Activated naive CD4-positive, alpha-beta T cell treated with anti-CD3 and anti-CD28 coated beads, Interleukin-2, amount 10 ng/mL, durations not matched to agents 7 days and 5 days (primary cell): ENCODE data around the gene CDK8.
"Not testable (repeated sequence)": the region's sequence is repeated elsewhere in the genome, so short reads cannot be mapped to it uniquely, and the experiment has no call there.

ENCODE experiments used
- CTCF ChIA-PET: fragments of 350-600 bp; sonication (Branson Sonifier 250); formaldehyde crosslinking; loops from one replicate; lab custom pipeline; 2021; ENCODE audit warnings: antibody characterized with exemption; lab: Charles Lee
- DNase-seq: peaks from one replicate; pipeline ENCODE4 v3.0.0-alpha.2; 2020
- H3K27ac Mint-ChIP-seq: one replicate; pipeline ENCODE4 v1.8.0; 2021; ENCODE audit warnings: mild to moderate bottlenecking, moderate library complexity, mixed read lengths
- H3K27me3 Mint-ChIP-seq: one replicate; pipeline ENCODE4 v1.8.0; 2021; ENCODE audit warnings: mild to moderate bottlenecking, mixed read lengths
- H3K36me3 Mint-ChIP-seq: one replicate; pipeline ENCODE4 v1.8.0; 2021; ENCODE audit warnings: mixed read lengths
- H3K4me1 Mint-ChIP-seq: one replicate; pipeline ENCODE4 v1.8.0; 2021; ENCODE audit warnings: mixed read lengths
- H3K4me3 Mint-ChIP-seq: one replicate; pipeline ENCODE4 v1.8.0; 2021; ENCODE audit warnings: mild to moderate bottlenecking, moderate library complexity, mixed read lengths
- H3K9me3 Mint-ChIP-seq: one replicate; pipeline ENCODE4 v1.8.0; 2021; ENCODE audit warnings: mixed read lengths

Gene CDK8

DNA sequence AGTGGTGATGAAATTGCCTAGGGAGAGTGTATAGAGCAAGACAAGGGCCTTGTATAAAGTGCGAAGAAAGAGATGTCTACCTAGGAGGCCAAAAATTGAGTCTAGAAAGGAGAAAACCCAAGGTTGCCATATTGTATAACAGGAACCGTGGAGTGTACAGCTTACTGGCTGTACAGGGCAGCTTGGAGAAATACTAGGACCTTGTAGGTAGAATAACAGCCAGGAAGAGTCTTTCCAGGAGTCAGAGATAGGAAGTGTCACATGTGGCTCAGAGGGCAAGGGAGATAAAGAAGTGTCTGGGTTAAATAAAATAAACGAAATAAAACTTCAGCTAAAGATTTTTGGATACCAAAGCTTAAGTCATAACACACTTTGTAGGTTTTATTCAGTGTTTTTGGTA, 12.4 kb downstream of the CDK8 start:
- Mint-ChIP-seq H3K4me1 (no peaks in the 10 kb centered on the region), H3K36me3 (no peaks in the 10 kb centered on the region), H3K27me3 (no peaks in the 10 kb centered on the region), H3K27ac (no peak overlapping the region), H3K4me3 (no peak overlapping the region), H3K9me3 (no peaks in the 10 kb centered on the region)
- CTCF ChIA-PET = interaction anchor here (1.9 kb wide), 1 partner anchor 82 kb away, joined by 4 read pairs; no protein-coding TSS in a partner anchor
- no peak for DNase-seq

DNA sequence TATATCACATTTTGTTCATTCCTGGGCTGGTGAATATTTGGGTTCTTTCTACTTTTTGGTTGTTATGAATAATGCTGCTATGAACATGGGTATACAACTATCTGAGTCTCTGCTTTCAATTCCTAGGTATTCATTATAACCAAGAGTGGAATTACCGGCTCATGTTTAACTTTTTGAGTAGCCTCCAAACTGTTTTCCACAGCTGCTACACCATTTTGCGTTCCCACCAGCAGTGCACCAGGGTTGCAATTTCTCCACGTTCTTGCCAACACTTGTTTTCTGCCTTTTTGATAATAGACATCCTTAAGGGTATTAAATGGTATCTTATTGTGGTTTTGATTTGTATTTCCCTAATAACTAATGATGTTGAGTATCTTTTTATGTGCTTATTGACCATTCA, 16.8 kb downstream of the CDK8 start:
- Mint-ChIP-seq H3K27me3 (no peaks in the 10 kb centered on the region), H3K9me3 (no peaks in the 10 kb centered on the region), H3K27ac (no peak overlapping the region), H3K4me1 (no peaks in the 10 kb centered on the region), H3K4me3 (no peak overlapping the region), H3K36me3 (no peaks in the 10 kb centered on the region)
- CTCF ChIA-PET = no interaction called here
- DNase-seq = no peak

DNA sequence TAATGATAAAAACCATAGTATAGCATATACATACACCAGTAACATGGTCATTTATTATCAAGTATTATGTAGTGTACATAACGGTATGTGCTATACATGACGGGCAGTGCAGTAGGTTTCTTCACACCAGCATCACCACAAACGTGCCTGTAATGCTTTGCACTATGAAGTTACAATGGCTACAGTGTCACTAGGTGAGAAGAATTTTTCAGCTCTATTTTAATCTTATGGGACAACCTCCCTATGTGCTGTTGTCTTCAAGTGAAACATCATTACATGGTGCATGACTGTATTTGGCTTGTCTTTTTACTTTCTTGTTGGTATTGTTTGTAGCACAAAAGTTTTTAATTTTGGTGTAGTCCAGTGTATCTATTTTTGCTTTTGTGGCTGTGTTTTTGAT, 18.7 kb downstream of the CDK8 start:
- H3K4me1 Mint-ChIP-seq = no peaks in the 10 kb centered on the region
- no peaks in the 10 kb centered on the region for H3K27me3 Mint-ChIP-seq
- DNase-seq = no peak
- no peaks in the 10 kb centered on the region for H3K9me3 Mint-ChIP-seq
- CTCF ChIA-PET = no interaction called here
- H3K4me3 Mint-ChIP-seq = no peak overlapping the region
- H3K36me3 Mint-ChIP-seq = no peaks in the 10 kb centered on the region
- H3K27ac Mint-ChIP-seq = no peak overlapping the region

DNA sequence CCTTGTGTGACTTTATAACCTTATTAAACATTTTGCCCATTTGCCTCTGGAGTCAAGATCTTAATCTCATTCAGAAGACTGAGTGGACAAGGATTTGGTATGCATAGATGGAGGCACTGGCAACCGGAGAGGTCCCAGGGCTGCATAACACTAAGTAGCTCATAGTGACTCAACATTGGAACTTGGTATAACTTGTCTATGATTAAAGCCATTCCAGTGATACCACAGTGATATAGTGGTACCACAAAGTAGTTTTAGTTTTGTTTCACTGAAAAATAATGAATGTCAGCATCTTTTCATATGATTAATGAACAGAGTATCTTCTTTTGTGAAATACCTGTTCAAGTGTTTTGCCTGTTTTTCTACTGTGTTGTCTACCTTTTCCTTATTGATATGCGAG, 26.4 kb downstream of the CDK8 start:
- no peak overlapping the region for H3K4me3 Mint-ChIP-seq
- H3K4me1 Mint-ChIP-seq = no peaks in the 10 kb centered on the region
- no peaks in the 10 kb centered on the region for H3K27me3 Mint-ChIP-seq
- DNase-seq = no peak
- H3K36me3 Mint-ChIP-seq = peaks cover 11% of the 10 kb centered on the region
- H3K9me3 Mint-ChIP-seq = peaks cover 5% of the 10 kb centered on the region
- no peak overlapping the region for H3K27ac Mint-ChIP-seq
- CTCF ChIA-PET = no interaction called here

DNA sequence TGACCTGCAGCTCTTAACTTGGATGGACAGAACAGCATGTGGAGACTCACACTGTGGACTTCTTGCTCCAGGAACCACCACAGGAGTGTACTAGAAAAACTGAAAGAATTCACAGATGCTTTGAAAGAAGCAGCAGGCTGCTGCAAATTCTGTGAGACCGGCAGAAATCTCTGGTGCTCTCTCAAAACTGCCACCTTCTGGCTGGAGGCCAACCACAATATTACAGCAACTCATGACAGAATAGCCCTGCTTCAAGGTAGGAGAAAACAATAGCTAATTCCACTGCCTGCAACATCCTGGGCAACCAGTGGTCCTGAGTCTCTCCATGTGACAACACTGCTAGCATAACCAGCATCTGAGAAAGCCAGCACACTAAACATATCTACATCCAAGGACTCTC, 26.9 kb downstream of the CDK8 start:
- CTCF ChIA-PET = no interaction called here
- Mint-ChIP-seq H3K4me1 (no peaks in the 10 kb centered on the region), H3K36me3 (peaks cover 11% of the 10 kb centered on the region), H3K9me3 (peaks cover 5% of the 10 kb centered on the region), H3K4me3 (no peak overlapping the region), H3K27me3 (no peaks in the 10 kb centered on the region), H3K27ac (no peak overlapping the region)
- no peak for DNase-seq

DNA sequence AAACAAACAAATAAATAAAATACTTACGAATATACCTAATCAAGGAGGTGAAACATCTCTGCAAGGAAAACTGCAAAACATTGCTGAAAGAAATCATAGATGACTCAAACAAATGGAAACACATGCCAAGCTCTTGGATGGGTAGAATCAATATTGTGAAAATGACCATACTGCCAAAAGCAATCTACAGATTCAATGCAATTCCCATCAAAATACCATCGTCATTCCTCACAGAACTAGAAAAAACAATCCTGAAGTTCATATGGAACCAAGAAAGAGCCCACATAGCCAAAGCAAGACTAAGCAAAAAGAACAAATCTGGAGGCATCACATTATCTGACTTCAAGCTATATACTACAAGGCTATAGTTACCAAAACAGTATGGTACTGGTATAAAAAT, 32.0 kb downstream of the CDK8 start:
- H3K27ac Mint-ChIP-seq, H3K4me1 Mint-ChIP-seq, H3K4me3 Mint-ChIP-seq: not testable (repeated sequence)

DNA sequence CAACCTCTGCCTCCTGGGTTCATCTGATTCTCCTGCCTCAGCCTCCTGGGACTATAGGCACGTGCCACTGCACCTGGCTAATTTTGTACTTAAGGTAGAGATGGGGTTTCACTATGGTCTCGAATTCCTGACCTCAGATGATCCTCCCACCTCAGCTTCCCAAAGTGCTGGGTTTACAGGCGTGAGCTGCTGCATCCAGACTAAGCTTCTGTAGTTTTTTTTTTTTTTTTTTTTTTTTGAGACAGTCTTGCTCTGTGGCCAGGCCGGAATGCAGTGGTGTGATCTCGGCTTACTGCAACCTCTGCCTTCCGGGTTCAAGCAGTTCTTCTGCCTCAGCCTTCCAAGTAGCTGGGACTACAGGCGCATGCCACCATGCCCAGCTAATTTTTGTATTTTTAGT, 34.9 kb downstream of the CDK8 start:
- DNase-seq, CTCF ChIA-PET, H3K4me3 Mint-ChIP-seq: not testable (repeated sequence)

More for the DNA sequence above, 32.0 kb downstream of the CDK8 start:
- H3K36me3 Mint-ChIP-seq, DNase-seq, H3K27me3 Mint-ChIP-seq, CTCF ChIA-PET, H3K9me3 Mint-ChIP-seq: not testable (repeated sequence)

DNA sequence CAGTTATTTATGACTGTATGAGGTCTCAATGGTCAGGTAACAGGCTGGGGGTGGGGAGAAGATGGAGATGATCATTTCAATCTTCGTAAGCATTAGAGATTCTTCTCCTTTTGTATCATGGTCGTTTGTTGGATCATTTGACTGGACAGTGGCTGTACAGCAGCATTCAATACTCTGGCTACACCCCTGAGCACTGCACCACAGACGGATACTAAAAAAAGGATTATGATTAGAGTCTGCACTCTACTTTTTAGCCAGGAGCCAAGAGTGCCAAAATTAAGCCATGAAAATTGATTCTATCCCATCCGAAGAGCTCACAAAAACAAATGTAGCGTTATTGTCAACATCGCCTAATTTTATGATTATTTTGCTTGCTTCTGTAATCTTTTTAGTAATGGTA, 41.9 kb downstream of the CDK8 start:
- H3K4me3 Mint-ChIP-seq = no peak overlapping the region
- H3K27me3 Mint-ChIP-seq = no peaks in the 10 kb centered on the region
- DNase-seq = no peak
- no peaks in the 10 kb centered on the region for H3K9me3 Mint-ChIP-seq
- no peak overlapping the region for H3K27ac Mint-ChIP-seq
- CTCF ChIA-PET = no interaction called here
- H3K4me1 Mint-ChIP-seq = no peaks in the 10 kb centered on the region
- no peaks in the 10 kb centered on the region for H3K36me3 Mint-ChIP-seq

More for the DNA sequence above, 34.9 kb downstream of the CDK8 start:
- H3K27me3 Mint-ChIP-seq, H3K4me1 Mint-ChIP-seq, H3K36me3 Mint-ChIP-seq, H3K27ac Mint-ChIP-seq, H3K9me3 Mint-ChIP-seq: not testable (repeated sequence)

DNA sequence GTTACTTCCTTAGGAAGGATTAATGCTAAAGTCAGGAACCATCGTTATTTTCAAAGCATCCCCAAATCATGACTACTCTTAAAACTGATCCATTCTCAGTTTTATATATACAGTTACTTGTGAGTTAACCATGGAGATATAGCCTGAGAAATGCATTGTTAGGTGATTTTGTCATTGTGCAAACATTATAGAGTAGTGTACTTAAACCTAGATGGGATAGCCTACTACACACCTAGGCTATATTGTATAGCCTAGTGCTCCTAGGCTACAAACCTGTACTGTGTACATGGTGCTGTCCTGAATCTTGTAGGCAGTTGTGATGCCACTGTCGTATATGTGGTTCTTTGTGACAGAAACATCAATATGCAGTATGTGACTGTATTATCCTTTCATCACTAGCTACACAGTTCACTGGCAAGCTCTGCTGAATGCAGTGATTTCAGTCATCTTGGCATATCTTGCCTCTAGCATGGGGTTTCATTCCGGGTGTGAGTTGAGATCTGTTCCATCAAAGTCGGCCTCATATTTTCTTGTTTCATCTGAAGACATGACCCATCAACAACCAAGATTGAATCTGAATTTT, 45.3 kb downstream of the CDK8 start:
- no peaks in the 10 kb centered on the region for H3K4me1 Mint-ChIP-seq
- no peak for DNase-seq
- CTCF ChIA-PET = no interaction called here

DNA sequence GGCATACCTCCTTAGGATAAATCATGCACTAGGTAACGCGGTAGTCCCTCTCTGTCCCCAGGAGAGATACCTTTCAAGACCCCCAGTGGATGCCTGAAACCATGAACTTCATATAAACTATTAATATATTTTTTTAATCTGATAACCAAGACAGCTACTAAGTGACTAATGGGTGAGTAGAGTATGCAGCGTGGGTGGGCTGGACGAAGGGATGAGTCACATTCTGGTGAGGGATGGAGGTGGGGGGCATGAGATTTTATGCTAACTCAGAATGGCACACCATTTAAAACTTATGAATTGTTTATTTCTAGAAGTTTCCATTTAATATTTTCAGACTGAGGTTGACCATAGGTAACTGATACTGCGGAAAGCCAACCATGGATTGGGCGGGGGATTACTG, 46.2 kb downstream of the CDK8 start:
- peaks cover 3% of the 10 kb centered on the region for H3K4me1 Mint-ChIP-seq
- CTCF ChIA-PET = no interaction called here

More for the DNA sequence above, 45.3 kb downstream of the CDK8 start:
- H3K36me3 Mint-ChIP-seq = no peaks in the 10 kb centered on the region
- H3K27me3 Mint-ChIP-seq = no peaks in the 10 kb centered on the region
- no peaks in the 10 kb centered on the region for H3K9me3 Mint-ChIP-seq
- no peak overlapping the region for H3K27ac Mint-ChIP-seq
- no peak overlapping the region for H3K4me3 Mint-ChIP-seq

DNA sequence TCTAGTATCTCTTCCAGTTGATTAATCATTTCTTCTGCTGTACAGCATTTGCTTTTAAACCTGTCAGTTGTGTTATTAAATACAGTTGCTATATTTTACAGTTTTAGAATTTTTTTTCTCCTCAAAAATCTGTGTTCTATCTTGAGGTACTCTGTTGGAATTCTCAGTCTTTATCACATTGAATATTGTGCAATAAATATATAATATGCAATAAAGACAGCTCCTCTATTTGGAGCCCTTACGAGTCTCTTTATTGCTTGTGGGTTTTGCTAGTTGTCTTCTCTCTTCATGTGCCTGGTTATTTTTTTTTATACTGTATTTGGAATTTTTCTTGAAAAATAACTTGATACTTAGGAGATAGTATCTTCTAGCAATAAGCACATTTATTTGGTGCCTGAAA, 51.7 kb downstream of the CDK8 start:
- peaks cover 6% of the 10 kb centered on the region for H3K4me1 Mint-ChIP-seq

More for the DNA sequence above, 46.2 kb downstream of the CDK8 start:
- no peak overlapping the region for H3K27ac Mint-ChIP-seq
- H3K27me3 Mint-ChIP-seq = no peaks in the 10 kb centered on the region
- no peak overlapping the region for H3K4me3 Mint-ChIP-seq
- no peaks in the 10 kb centered on the region for H3K9me3 Mint-ChIP-seq
- H3K36me3 Mint-ChIP-seq = no peaks in the 10 kb centered on the region
- DNase-seq = no peak

DNA sequence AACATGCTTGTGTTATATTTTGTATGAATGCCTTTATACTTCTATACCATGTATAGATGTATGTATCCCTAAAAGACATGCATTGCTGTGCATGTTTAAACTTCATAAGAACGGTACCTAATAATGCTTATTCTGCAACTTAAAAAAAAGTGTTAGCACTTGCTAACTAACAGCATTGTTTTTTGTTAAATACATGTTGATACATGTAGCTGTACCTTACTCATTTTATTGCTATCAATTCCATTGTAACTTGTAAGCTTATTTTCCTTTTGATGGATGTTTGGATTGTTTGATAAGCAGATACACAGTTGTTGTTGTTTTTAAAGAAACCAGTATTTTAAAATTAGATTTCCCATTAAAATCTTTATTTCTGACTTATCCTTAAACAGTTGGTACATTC, 53.8 kb downstream of the CDK8 start:
- no peak for DNase-seq
- peaks cover 8% of the 10 kb centered on the region for H3K9me3 Mint-ChIP-seq
- no peak overlapping the region for H3K27ac Mint-ChIP-seq
- H3K4me3 Mint-ChIP-seq = no peak overlapping the region
- CTCF ChIA-PET = no interaction called here
- peaks cover 6% of the 10 kb centered on the region for H3K36me3 Mint-ChIP-seq
- H3K27me3 Mint-ChIP-seq = no peaks in the 10 kb centered on the region
- peaks cover 6% of the 10 kb centered on the region for H3K4me1 Mint-ChIP-seq

More for the DNA sequence above, 51.7 kb downstream of the CDK8 start:
- peaks cover 3% of the 10 kb centered on the region for H3K36me3 Mint-ChIP-seq
- CTCF ChIA-PET = no interaction called here
- no peak overlapping the region for H3K27ac Mint-ChIP-seq
- no peak overlapping the region for H3K4me3 Mint-ChIP-seq
- DNase-seq = no peak
- H3K27me3 Mint-ChIP-seq = no peaks in the 10 kb centered on the region
- H3K9me3 Mint-ChIP-seq = peaks cover 4% of the 10 kb centered on the region

DNA sequence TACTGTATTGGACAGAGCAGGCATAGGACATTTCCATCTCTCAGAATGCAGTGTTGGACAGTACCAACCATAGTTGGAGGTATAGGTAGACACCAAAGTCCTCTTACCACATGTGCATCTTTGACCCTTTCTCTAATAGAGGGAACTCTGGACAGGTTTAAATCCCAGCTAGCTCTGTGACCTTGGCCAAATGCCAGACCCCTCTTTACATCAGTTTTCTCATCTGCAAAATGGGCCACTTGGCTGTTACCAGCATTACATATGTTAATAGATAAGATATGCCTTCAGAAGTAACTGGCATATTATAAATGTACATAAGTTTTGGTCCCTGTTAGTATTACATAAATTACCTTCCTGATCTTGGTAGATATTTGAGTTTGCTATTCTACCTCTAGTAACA, 54.3 kb downstream of the CDK8 start:
- no peak overlapping the region for H3K27ac Mint-ChIP-seq
- peaks cover 8% of the 10 kb centered on the region for H3K9me3 Mint-ChIP-seq
- CTCF ChIA-PET = no interaction called here
- peaks cover 9% of the 10 kb centered on the region for H3K36me3 Mint-ChIP-seq
- no peak for DNase-seq
- H3K4me1 Mint-ChIP-seq = peaks cover 6% of the 10 kb centered on the region
- H3K27me3 Mint-ChIP-seq = no peaks in the 10 kb centered on the region
- H3K4me3 Mint-ChIP-seq = no peak overlapping the region

DNA sequence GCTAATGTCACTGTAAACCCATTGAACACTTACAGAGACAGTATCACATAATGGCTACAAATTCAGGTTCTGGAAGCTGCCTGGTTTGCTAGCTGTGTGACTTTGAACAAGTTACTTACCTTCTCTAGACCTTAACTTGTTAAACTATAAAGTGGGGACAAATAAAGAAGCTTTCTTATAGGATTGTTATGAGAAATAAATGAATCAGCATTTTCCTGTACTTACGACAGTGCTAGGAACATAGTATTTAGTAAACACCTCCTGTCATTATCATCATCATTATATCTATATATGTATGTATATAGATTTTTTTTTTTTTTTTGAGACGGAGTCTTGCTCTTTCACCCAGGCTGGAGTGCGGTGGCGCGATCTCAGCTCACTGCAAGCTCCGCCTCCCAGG, 54.9 kb downstream of the CDK8 start:
- Mint-ChIP-seq H3K4me3 (no peak overlapping the region), H3K4me1 (peaks cover 6% of the 10 kb centered on the region), H3K36me3 (peaks cover 9% of the 10 kb centered on the region), H3K27ac (no peak overlapping the region), H3K27me3 (no peaks in the 10 kb centered on the region), H3K9me3 (peaks cover 8% of the 10 kb centered on the region)
- CTCF ChIA-PET = no interaction called here
- DNase-seq = no peak

DNA sequence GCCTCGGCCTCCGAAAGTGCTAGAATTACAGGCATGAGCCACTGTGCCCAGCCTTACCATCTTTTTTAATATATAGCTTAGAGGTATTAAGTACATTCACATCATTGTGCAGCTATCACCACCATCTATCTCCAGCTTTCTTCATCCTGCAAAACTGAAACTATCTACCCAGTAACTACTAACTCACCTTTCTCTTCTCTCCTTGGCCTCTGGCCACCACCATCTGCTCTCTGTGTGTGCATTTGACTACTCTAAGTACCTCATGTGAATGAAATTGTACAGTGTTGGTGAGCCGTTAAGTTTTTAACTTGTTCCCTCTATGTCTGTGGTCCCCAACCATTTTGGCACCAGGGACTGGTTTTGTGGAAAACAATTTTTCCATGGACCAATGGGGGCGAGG, 56.1 kb downstream of the CDK8 start:
- H3K27me3 Mint-ChIP-seq = no peaks in the 10 kb centered on the region
- CTCF ChIA-PET = no interaction called here
- peaks cover 4% of the 10 kb centered on the region for H3K4me1 Mint-ChIP-seq
- H3K36me3 Mint-ChIP-seq = peaks cover 9% of the 10 kb centered on the region
- DNase-seq = no peak
- H3K27ac Mint-ChIP-seq = no peak overlapping the region
- H3K9me3 Mint-ChIP-seq = peaks cover 8% of the 10 kb centered on the region
- no peak overlapping the region for H3K4me3 Mint-ChIP-seq

DNA sequence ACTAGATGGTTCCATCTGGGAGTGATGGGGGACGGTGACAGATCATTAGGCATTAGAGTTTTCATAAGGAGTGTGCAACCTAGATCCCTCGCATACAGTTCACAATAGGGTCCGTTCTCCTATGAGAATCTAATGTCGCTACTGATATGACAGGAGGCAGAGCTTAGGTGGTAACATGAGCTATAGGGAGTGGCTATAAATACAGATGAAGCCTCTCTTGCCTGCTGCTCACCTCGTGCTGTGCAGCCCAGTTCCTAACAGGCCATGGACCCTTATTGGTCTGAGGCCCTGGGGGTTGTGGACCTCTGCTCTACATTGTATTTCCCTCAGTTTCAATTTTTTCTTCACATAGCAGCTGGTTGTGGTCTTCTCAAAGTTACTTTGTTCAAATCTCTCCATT, 56.5 kb downstream of the CDK8 start:
- Mint-ChIP-seq H3K27me3 (no peaks in the 10 kb centered on the region), H3K9me3 (peaks cover 8% of the 10 kb centered on the region), H3K4me1 (peaks cover 2% of the 10 kb centered on the region), H3K36me3 (peaks cover 9% of the 10 kb centered on the region), H3K27ac (no peak overlapping the region), H3K4me3 (no peak overlapping the region)
- CTCF ChIA-PET = no interaction called here
- no peak for DNase-seq
